MCF 10A (cell line): Measurements from ENCODE around the gene NOX5. TPM values are rescaled to one million over a fixed set of nuclear protein-coding genes. Genes with fewer than 3 reads are reported as not detected.
"Not testable (repeated sequence)": the region's sequence is repeated elsewhere in the genome, so short reads cannot be mapped to it uniquely, and the experiment has no call there.

ENCODE experiments used
- BruUV-seq: library from RNA; stranded (reverse); fragments of 400-500 nt; replicated peaks from 2 replicates; lab custom pipeline; 2021; lab: Mats Ljungman, UMichigan
- CTCF ChIA-PET: fragments of 300-600 bp; sonication (Branson Sonifier 250); formaldehyde crosslinking; extraction: SDS; loops from one replicate; lab custom pipeline; 2021; ENCODE audit warnings: antibody characterized with exemption, inconsistent platforms; lab: Yijun Ruan, JAX
- POLR2A ChIA-PET: fragments of 300-600, 350-650 bp; sonication (Branson Sonifier 250); formaldehyde crosslinking; extraction: SDS; loops from one replicate; lab custom pipeline; 2020; ENCODE audit warnings: antibody characterized with exemption, inconsistent platforms; lab: Yijun Ruan, JAX
- DNase-seq: peaks from one replicate; pipeline ENCODE4 v3.0.0-alpha.2; 2018; ENCODE audit not compliant: unreplicated experiment
- H3K27ac Mint-ChIP-seq: one replicate; pipeline ENCODE4 v1.8.0; 2022; ENCODE audit warnings: mild to moderate bottlenecking, low read depth, mixed read lengths; ENCODE audit not compliant: unreplicated experiment
- H3K27me3 Mint-ChIP-seq: one replicate; pipeline ENCODE4 v1.8.0; 2022; ENCODE audit warnings: mixed read lengths; ENCODE audit not compliant: insufficient read depth, unreplicated experiment
- H3K36me3 Mint-ChIP-seq: one replicate; pipeline ENCODE4 v1.8.0; 2022; ENCODE audit warnings: mild to moderate bottlenecking, moderate library complexity, mixed read lengths; ENCODE audit not compliant: insufficient read depth, unreplicated experiment
- H3K4me1 Mint-ChIP-seq: one replicate; pipeline ENCODE4 v1.8.0; 2022; ENCODE audit warnings: mixed read lengths; ENCODE audit not compliant: insufficient read depth, unreplicated experiment
- H3K4me3 Mint-ChIP-seq: one replicate; pipeline ENCODE4 v1.8.0; 2022; ENCODE audit warnings: mild to moderate bottlenecking, moderate library complexity, mixed read lengths; ENCODE audit not compliant: unreplicated experiment
- H3K9me3 Mint-ChIP-seq: one replicate; pipeline ENCODE4 v1.8.0; 2022; ENCODE audit warnings: mixed read lengths; ENCODE audit not compliant: unreplicated experiment
- CTCF ChIP-seq: fragments of 200-600 bp; IDR thresholded peaks from one replicate; pipeline ENCODE4 v1.8.0; 2022; ENCODE audit warnings: antibody characterized with exemption, mild to moderate bottlenecking; ENCODE audit not compliant: unreplicated experiment
- intact Hi-C: fragments of 100-400 bp; cut with micrococcal nuclease; formaldehyde crosslinking; loops from 2 replicates; pipeline ENCODE4 v1.14.1; 2022
- total RNA-seq: library from RNA; stranded (reverse); gene quantifications from 2 replicates; pipeline ENCODE4 v1.2.3, GENCODE V29; 2022

Gene NOX5
- total RNA-seq, 1 experiment from 2014 or later, result 1.4 TPM

- intact Hi-C loops, result no loop called here
- no peak for DNase-seq
- H3K36me3 Mint-ChIP-seq, result no peaks in the 10 kb centered on the region
- no peak for TF ChIP-seq CTCF
- no peaks in the 10 kb centered on the region for H3K9me3 Mint-ChIP-seq
- POLR2A ChIA-PET, result no interaction called here
- H3K27me3 Mint-ChIP-seq, result no peaks in the 10 kb centered on the region
- no peaks in the 10 kb centered on the region for H3K4me1 Mint-ChIP-seq
- no TSS peak for BruUV-seq
- CTCF ChIA-PET, result no interaction called here
- H3K27ac Mint-ChIP-seq, result no peak overlapping the region
- no peak overlapping the region for H3K4me3 Mint-ChIP-seq
These were observed 50.2 kb downstream of the NOX5 start for GRCh38 chr15:69064649-69065048.

- H3K27ac Mint-ChIP-seq, result no peak overlapping the region
- no TSS peak for BruUV-seq
These were observed 51.8 kb downstream of the NOX5 start for GRCh38 chr15:69066007-69066995.

GRCh38 chr15:69067296-69067695, 52.8 kb downstream of the NOX5 start:
- Mint-ChIP-seq H3K4me3 (no peak overlapping the region), H3K9me3 (peaks cover 12% of the 10 kb centered on the region), H3K27ac (no peak overlapping the region), H3K27me3 (no peaks in the 10 kb centered on the region), H3K36me3 (no peaks in the 10 kb centered on the region), H3K4me1 (no peaks in the 10 kb centered on the region)
- intact Hi-C loops, result no loop called here
- POLR2A ChIA-PET, result no interaction called here
- TF ChIP-seq CTCF, result no peak
- no peak for DNase-seq
- CTCF ChIA-PET, result interaction anchor here (0.6 to 3.5 kb wide), 7 partner anchors 9 to 1109 kb away, joined by 3 to 22 read pairs (median 3); no protein-coding TSS in a partner anchor
- no TSS peak for BruUV-seq

More at GRCh38 chr15:69066007-69066995, 51.8 kb downstream of the NOX5 start:
- Mint-ChIP-seq H3K4me1 (no peaks in the 10 kb centered on the region), H3K36me3 (no peaks in the 10 kb centered on the region), H3K27me3 (no peaks in the 10 kb centered on the region), H3K9me3 (peaks cover 12% of the 10 kb centered on the region), H3K4me3 (no peak overlapping the region)
- ChIA-PET CTCF (interaction anchor here (1.0 to 1.1 kb wide), 2 partner anchors 329 to 345 kb away, joined by 4 read pairs; no protein-coding TSS in a partner anchor), POLR2A (no interaction called here)
- no peak for DNase-seq
- TF ChIP-seq CTCF, result no peak
- intact Hi-C loops, result no loop called here

GRCh38 chr15:69068157-69068556, 53.7 kb downstream of the NOX5 start:
- H3K36me3 Mint-ChIP-seq, result no peaks in the 10 kb centered on the region
- no peak for DNase-seq
- ChIA-PET POLR2A (interaction anchor here (1.5 kb wide), 2 partner anchors 16 to 94 kb away, joined by 3 to 5 read pairs; no protein-coding TSS in a partner anchor), CTCF (interaction anchor here (0.7 to 3.5 kb wide), 5 partner anchors 10 to 337 kb away, joined by 3 to 22 read pairs (median 3); no protein-coding TSS in a partner anchor)
- H3K27me3 Mint-ChIP-seq, result no peaks in the 10 kb centered on the region
- no TSS peak for BruUV-seq
- peaks cover 12% of the 10 kb centered on the region for H3K9me3 Mint-ChIP-seq
- H3K4me1 Mint-ChIP-seq, result no peaks in the 10 kb centered on the region
- no peak overlapping the region for H3K4me3 Mint-ChIP-seq
- intact Hi-C loops, result no loop called here
- no peak overlapping the region for H3K27ac Mint-ChIP-seq
- no peak for TF ChIP-seq CTCF

- H3K4me1 Mint-ChIP-seq, DNase-seq, H3K4me3 Mint-ChIP-seq, BruUV-seq, intact Hi-C loops, H3K36me3 Mint-ChIP-seq, H3K27ac Mint-ChIP-seq, H3K27me3 Mint-ChIP-seq: not testable (repeated sequence)
- POLR2A ChIA-PET, result interaction anchor here (0.9 to 1.5 kb wide), 4 partner anchors 17 to 94 kb away, joined by 3 to 5 read pairs (median 4); no protein-coding TSS in a partner anchor
- CTCF ChIA-PET, result interaction anchor here (0.7 to 3.5 kb wide), 2 partner anchors 11 to 325 kb away, joined by 3 to 22 read pairs; no protein-coding TSS in a partner anchor
- H3K9me3 Mint-ChIP-seq, result peaks cover 12% of the 10 kb centered on the region
These were observed 54.8 kb downstream of the NOX5 start for GRCh38 chr15:69069290-69069689.
